Measurements from ENCODE around the gene TMC4.

GRCh38 chr19:54191011-54191810 is 18.3 kb upstream of the TMC4 start, which contains the start of gene TSEN34:
- TF ChIP-seq POLR2A (IDR thresholded peaks at IDR 0.05; ENCODE audit: low read length) (peak; percentile 53), GATA1 (IDR thresholded peaks at IDR 0.05; ENCODE audit: low read depth, low read length) (no peak)

All from erythroblast (primary cell).